Neuronal stem cell (in vitro differentiated cells): ENCODE measurements around the gene CYP2C19.
"Not testable (repeated sequence)": the region's sequence is repeated elsewhere in the genome, so short reads cannot be mapped to it uniquely, and the experiment has no call there.

ENCODE experiments used
- DNase-seq: peaks from one replicate; pipeline ENCODE4 v3.0.0-alpha.2; 2013; ENCODE audit warnings: low spot score
- H2AFZ ChIP-seq: one replicate; pipeline ENCODE4 v1.6.1; 2013; ENCODE audit warnings: mild to moderate bottlenecking, low read length, inconsistent platforms
- H2AK5ac ChIP-seq: 2 replicates; pipeline ENCODE4 v1.6.1; 2013; ENCODE audit warnings: low read depth, mild to moderate bottlenecking, inconsistent platforms, low read length, moderate library complexity, mixed read lengths
- H2BK120ac ChIP-seq: 2 replicates; pipeline ENCODE4 v1.6.1; 2013; ENCODE audit warnings: low read depth, mild to moderate bottlenecking, inconsistent platforms, low read length, moderate library complexity, mixed read lengths
- H2BK12ac ChIP-seq: one replicate; pipeline ENCODE4 v1.6.1; 2013; ENCODE audit warnings: low read length, inconsistent platforms
- H2BK15ac ChIP-seq: 2 replicates; pipeline ENCODE4 v1.6.1; 2013; ENCODE audit warnings: mild to moderate bottlenecking, low read length, inconsistent platforms, mixed read lengths
- H2BK5ac ChIP-seq: one replicate; pipeline ENCODE4 v1.6.1; 2013; ENCODE audit warnings: inconsistent platforms, mild to moderate bottlenecking, low read length, moderate library complexity
- H3K14ac ChIP-seq: one replicate; pipeline ENCODE4 v1.6.1; 2013; ENCODE audit warnings: low read length, inconsistent platforms
- H3K18ac ChIP-seq: 2 replicates; pipeline ENCODE4 v1.6.1; 2013; ENCODE audit warnings: low read length, inconsistent platforms
- H3K23ac ChIP-seq: 2 replicates; pipeline ENCODE4 v1.6.1; 2013; ENCODE audit warnings: low read depth, mild to moderate bottlenecking, mixed read lengths, low read length, inconsistent platforms; ENCODE audit not compliant: poor library complexity
- H3K27ac ChIP-seq: replicated peaks from 3 replicates; pipeline ENCODE4 v1.5.1; 2013; ENCODE audit warnings: low read length, inconsistent platforms
- H3K27me3 ChIP-seq, 3 experiments: 2 replicates each; pipeline ENCODE4 v1.6.1; 2013; ENCODE audit warnings: low read length in 3 of 3, mild to moderate bottlenecking in 2 of 3, inconsistent platforms in 1 of 3, low read depth in 1 of 3, mixed read lengths in 1 of 3, moderate library complexity in 1 of 3; ENCODE audit not compliant: control insufficient read depth in 3 of 3, insufficient read depth in 3 of 3
- H3K36me3 ChIP-seq, 2 donors: replicated peaks in 1 of 2; 2 replicates each; pipeline ENCODE4 v1.6.1; 2013; ENCODE audit warnings: low read length in 2 of 2; ENCODE audit not compliant: control insufficient read depth in 2 of 2, insufficient read depth in 2 of 2
- H3K4ac ChIP-seq: 2 replicates; pipeline ENCODE4 v1.6.1; 2013; ENCODE audit warnings: inconsistent platforms, mild to moderate bottlenecking, low read length, moderate library complexity
- H3K4me1 ChIP-seq, 2 donors: 1 replicate in 1 of 2; 2 replicates in 1 of 2; pipeline ENCODE4 v1.6.1; 2013; ENCODE audit warnings: low read length in 2 of 2, low read depth in 1 of 2; ENCODE audit not compliant: control insufficient read depth in 2 of 2, insufficient read depth in 1 of 2
- H3K4me2 ChIP-seq: one replicate; pipeline ENCODE4 v1.6.1; 2013; ENCODE audit warnings: mild to moderate bottlenecking, low read length, inconsistent platforms; ENCODE audit not compliant: insufficient read depth, poor library complexity, severe bottlenecking
- H3K4me3 ChIP-seq, 2 donors: 2 replicates each; pipeline ENCODE4 v1.5.1; 2013; ENCODE audit warnings: low read length in 2 of 2, mild to moderate bottlenecking in 2 of 2, inconsistent platforms in 1 of 2, moderate library complexity in 1 of 2
- H3K79me1 ChIP-seq: one replicate; pipeline ENCODE4 v1.6.1; 2013; ENCODE audit warnings: low read depth, mild to moderate bottlenecking, inconsistent platforms, low read length, moderate library complexity
- H3K9ac ChIP-seq: one replicate; pipeline ENCODE4 v1.6.1; 2013; ENCODE audit warnings: mild to moderate bottlenecking, low read depth, low read length, inconsistent platforms; ENCODE audit not compliant: poor library complexity
- H3K9me3 ChIP-seq, 2 donors: replicated peaks in 1 of 2; 2 replicates each; pipeline versions ENCODE3 to v1.6.1; 2013; ENCODE audit warnings: low read length in 2 of 2, mild to moderate bottlenecking in 2 of 2, inconsistent platforms in 1 of 2, low read depth in 1 of 2, mixed read lengths in 1 of 2, moderate library complexity in 1 of 2; ENCODE audit not compliant: control insufficient read depth in 2 of 2, insufficient read depth in 1 of 2
- H4K8ac ChIP-seq: one replicate; pipeline ENCODE4 v1.6.1; 2013; ENCODE audit warnings: low read depth, mild to moderate bottlenecking, inconsistent platforms, low read length, moderate library complexity
- H4K91ac ChIP-seq: one replicate; pipeline ENCODE4 v1.6.1; 2013; ENCODE audit warnings: low read length, low read depth, mild to moderate bottlenecking, inconsistent platforms; ENCODE audit not compliant: poor library complexity
- WGBS, 2 donors: extraction: QIAGEN DNeasy Blood & Tissue Kit; methylation state at CpG; one replicate each; pipeline ENCODE4 v1.1.7; 2013; ENCODE audit warnings: missing lambda C conversion rate in 2 of 2, mixed read lengths in 1 of 2; ENCODE audit not compliant: insufficient read length in 2 of 2, insufficient replicate concordance in 1 of 2; ENCODE audit errors: extremely low coverage in 2 of 2; 5-methylcytosine and 5-hydroxymethylcytosine counted together

The CYP2C19 gene

DNA sequence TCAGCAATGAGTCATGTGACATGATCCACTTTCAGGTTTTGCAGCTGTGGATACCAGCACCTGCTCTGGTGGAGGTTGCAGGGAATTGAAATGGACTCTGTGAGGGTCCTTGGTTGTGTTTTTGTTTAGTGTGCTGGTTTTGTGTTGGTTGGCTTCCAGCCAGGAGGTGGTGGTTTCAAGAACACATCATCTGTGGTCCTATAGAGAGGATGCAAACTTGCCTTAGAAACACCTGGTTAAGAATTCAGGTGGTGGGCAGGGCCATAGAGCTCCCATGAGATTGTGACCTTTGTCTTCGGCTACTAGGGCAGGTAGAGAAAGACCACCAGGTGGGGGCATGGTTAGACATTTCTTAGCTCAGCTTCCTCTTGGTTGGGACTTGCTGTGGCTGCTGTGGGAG, 116.7 kb downstream of the CYP2C19 start:
- Histone ChIP-seq H2BK5ac (peak overlapping the region; percentile 66), H2BK15ac (no peak overlapping the region), H2BK12ac (no peak overlapping the region), H2BK120ac (no peak overlapping the region), H3K4me1 (peaks cover 0 to 2% of the 10 kb centered on the region in 2 donors), H3K27ac (no peak overlapping the region), H2AK5ac (no peak overlapping the region), H3K79me1 (no peaks in the 10 kb centered on the region), H3K9ac (no peak overlapping the region), H3K18ac (no peak overlapping the region), H3K23ac (no peak overlapping the region), H2AFZ (no peak overlapping the region), H4K8ac (no peak overlapping the region), H3K4ac (no peak overlapping the region), H3K27me3 (no peaks in the 10 kb centered on the region), H3K9me3 (no peaks in the 10 kb centered on the region), H3K4me2 (no peak overlapping the region), H3K4me3 (no peak overlapping the region), H3K36me3 (no peaks in the 10 kb centered on the region), H3K14ac (no peak overlapping the region), H4K91ac (no peak overlapping the region)
- DNase-seq, result no peak
- no CpG with 5 or more reads among the region's 1 CpG for WGBS, 2 donors

DNA sequence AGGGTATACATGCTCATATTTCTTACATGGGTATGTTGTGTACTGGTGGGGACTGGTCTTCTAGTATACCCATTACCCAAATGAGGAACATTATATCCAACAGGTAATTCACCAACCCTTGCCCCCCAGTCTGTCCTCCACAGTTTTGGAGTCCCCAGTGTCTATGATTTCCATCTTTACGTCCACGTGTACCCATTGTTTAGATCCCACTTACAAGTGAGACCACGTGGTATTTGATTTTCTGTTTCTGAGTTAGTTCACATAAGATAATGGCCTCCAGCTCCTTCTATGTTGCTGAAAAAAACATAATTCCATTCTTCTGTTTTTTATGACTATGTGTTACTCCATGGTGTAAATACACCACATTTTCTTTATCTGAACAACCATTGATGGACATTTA, 126.6 kb downstream of the CYP2C19 start:
- Histone ChIP-seq H3K14ac (no peak overlapping the region), H3K18ac (no peak overlapping the region), H2AK5ac (no peak overlapping the region), H3K9ac (no peak overlapping the region), H2AFZ (no peak overlapping the region), H3K79me1 (peaks cover 2% of the 10 kb centered on the region), H2BK120ac (no peak overlapping the region), H3K9me3 (no peaks in the 10 kb centered on the region), H2BK15ac (no peak overlapping the region), H3K4me1 (no peaks in the 10 kb centered on the region), H3K4ac (no peak overlapping the region), H3K23ac (no peak overlapping the region), H4K91ac (no peak overlapping the region), H3K27me3 (no peaks in the 10 kb centered on the region), H3K36me3 (no peaks in the 10 kb centered on the region), H2BK12ac (no peak overlapping the region), H3K4me2 (no peak overlapping the region), H3K4me3 (no peak overlapping the region), H4K8ac (no peak overlapping the region), H3K27ac (no peak overlapping the region), H2BK5ac (no peak overlapping the region)
- no CpG with 5 or more reads among the region's 3 CpGs for WGBS, 2 donors
- DNase-seq, result no peak

DNA sequence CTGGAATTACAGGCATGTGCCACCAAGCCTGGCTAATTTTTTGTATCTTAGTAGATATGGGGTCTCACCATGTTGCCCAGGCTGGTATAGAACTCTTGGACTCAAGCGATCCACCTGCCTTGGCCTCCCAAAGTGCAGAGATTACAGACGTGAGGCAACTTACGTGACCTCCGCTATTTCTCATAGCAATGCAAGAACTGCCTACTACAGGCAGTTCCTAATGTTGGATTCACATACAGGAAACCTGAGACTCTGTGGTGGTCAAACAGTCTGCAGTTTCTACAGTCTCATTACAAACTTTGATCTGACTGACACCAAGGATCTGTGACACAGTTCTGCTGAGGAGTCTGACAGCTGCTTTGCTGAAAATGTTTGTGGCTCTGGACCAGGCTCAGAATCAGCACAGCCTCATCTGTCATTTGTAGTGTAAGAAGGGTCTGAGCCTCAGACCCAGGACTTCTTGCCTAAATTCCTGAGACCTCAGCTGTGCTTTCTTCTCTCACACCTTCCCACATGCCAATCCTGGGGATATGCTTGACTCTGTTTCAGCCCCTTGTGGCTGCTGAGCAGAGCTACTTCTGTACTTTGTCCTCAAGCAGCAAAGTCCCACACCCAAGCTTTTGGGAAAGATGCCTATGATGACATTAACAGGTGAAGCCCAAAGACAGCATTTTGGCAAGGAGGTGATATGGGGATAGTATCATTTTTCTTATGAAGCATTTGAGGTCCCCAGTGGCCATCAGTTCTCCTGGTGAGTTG, 128.0 kb downstream of the CYP2C19 start:
- no peaks in the 10 kb centered on the region for H3K4me1 ChIP-seq
- DNase-seq, result no peak
- no peaks in the 10 kb centered on the region for H3K27me3 ChIP-seq
- H3K27ac ChIP-seq, result no peak overlapping the region
- no peaks in the 10 kb centered on the region for H3K9me3 ChIP-seq
- no peak overlapping the region for H3K9ac ChIP-seq
- H2BK12ac ChIP-seq, result no peak overlapping the region
- H2BK120ac ChIP-seq, result no peak overlapping the region
- H3K18ac ChIP-seq, result no peak overlapping the region
- no CpG with 5 or more reads among the region's 4 CpGs for WGBS, 2 donors
- H3K79me1 ChIP-seq, result peaks cover 2% of the 10 kb centered on the region
- no peak overlapping the region for H2AFZ ChIP-seq
- no peak overlapping the region for H4K8ac ChIP-seq
- no peak overlapping the region for H2AK5ac ChIP-seq
- no peak overlapping the region for H3K14ac ChIP-seq
- no peak overlapping the region for H3K4me3 ChIP-seq
- H3K4ac ChIP-seq, result no peak overlapping the region
- H3K36me3 ChIP-seq, result no peaks in the 10 kb centered on the region
- no peak overlapping the region for H4K91ac ChIP-seq
- no peak overlapping the region for H3K23ac ChIP-seq
- no peak overlapping the region for H2BK15ac ChIP-seq
- H2BK5ac ChIP-seq, result no peak overlapping the region
- H3K4me2 ChIP-seq, result no peak overlapping the region

DNA sequence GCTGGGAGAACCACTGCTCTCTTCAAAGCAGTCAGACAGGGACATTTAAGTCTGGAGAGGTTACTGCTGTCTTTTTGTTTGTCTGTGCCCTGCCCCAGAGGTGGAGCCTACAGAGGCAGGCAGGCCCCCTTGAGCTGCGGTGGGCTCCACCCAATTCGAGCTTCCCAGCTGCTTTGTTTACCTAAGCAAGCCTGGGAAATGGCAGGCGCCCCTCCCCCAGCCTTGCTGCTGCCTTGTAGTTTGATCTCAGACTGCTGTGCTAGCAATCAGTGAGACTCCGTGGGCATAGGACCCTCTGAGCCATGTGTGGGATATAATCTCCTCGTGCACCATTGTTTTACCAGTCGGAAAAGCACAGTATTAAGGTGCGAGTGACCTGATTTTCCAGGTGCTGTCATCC, 135.9 kb downstream of the CYP2C19 start:
- H3K9me3 ChIP-seq, H3K9ac ChIP-seq, H3K27ac ChIP-seq, H2BK5ac ChIP-seq, H4K91ac ChIP-seq, H3K18ac ChIP-seq, H3K23ac ChIP-seq, H2BK120ac ChIP-seq, H4K8ac ChIP-seq, H3K14ac ChIP-seq, H3K4me2 ChIP-seq, H3K4ac ChIP-seq, H2BK15ac ChIP-seq, H3K27me3 ChIP-seq, H3K4me3 ChIP-seq, H2BK12ac ChIP-seq, H2AFZ ChIP-seq, H2AK5ac ChIP-seq, H3K79me1 ChIP-seq, H3K4me1 ChIP-seq, H3K36me3 ChIP-seq, DNase-seq: not testable (repeated sequence)
- no CpG with 5 or more reads among the region's 7 CpGs for WGBS, 2 donors
